ENCODE measurements around the gene SMOC2.

- TF ChIP-seq CTCF (conservative IDR thresholded peaks at IDR 0.05 in 1 of 2, IDR thresholded peaks at IDR 0.05 in 1 of 2; ENCODE audit: extremely low read depth in 1 of 2, insufficient read depth in 1 of 2, low read depth in 1 of 2, low read length in 2 of 2) (no peak), EZH2 (IDR thresholded peaks at IDR 0.05; ENCODE audit: borderline replicate concordance, low read length) (no peak)
Measured at GRCh38 chr6:168420084-168420483, 20.9 kb upstream of the SMOC2 start.

Measured in mammary epithelial cell (primary cell).